Osteoblast (primary cell): ENCODE data around the gene CD276. TPM values are rescaled to one million over a fixed set of nuclear protein-coding genes. Genes with fewer than 3 reads are reported as not detected.
A peak's percentile ranks its signal among the peaks of the same experiment; 100 is the strongest.

Experiments
- DNase-seq: peaks from one replicate; pipeline ENCODE4 v3.0.0; 2011; ENCODE audit warnings: low spot score, mixed read lengths; ENCODE audit not compliant: insufficient read length; ENCODE audit errors: missing footprints
- H2AFZ ChIP-seq: 2 replicates; pipeline ENCODE4 v1.6.0; 2011; ENCODE audit warnings: mild to moderate bottlenecking, low read length
- H3K27ac ChIP-seq: 2 replicates; pipeline ENCODE4 v1.5.1; 2011; ENCODE audit warnings: mild to moderate bottlenecking, low read depth, low read length, moderate library complexity
- H3K27me3 ChIP-seq: 2 replicates; pipeline ENCODE4 v1.6.0; 2012; ENCODE audit warnings: mild to moderate bottlenecking, control low read depth, inconsistent platforms, low read length, moderate library complexity; ENCODE audit not compliant: insufficient read depth
- H3K36me3 ChIP-seq: 2 replicates; pipeline ENCODE4 v1.5.1; 2011; ENCODE audit warnings: mild to moderate bottlenecking, low read length, control low read depth, moderate library complexity; ENCODE audit not compliant: insufficient read depth
- H3K4me1 ChIP-seq: 2 replicates; pipeline ENCODE4 v1.5.1; 2011; ENCODE audit warnings: mild to moderate bottlenecking, low read length, control low read depth, moderate library complexity; ENCODE audit not compliant: insufficient read depth
- H3K4me2 ChIP-seq: 2 replicates; pipeline ENCODE4 v1.6.0; 2011; ENCODE audit warnings: mild to moderate bottlenecking, low read length; ENCODE audit not compliant: insufficient read depth
- H3K4me3 ChIP-seq: fragments of 200-600 bp; sonication (generic); 3 replicates; pipeline ENCODE4 v1.5.1; 2012; ENCODE audit warnings: mild to moderate bottlenecking, low read length, inconsistent platforms; ENCODE audit not compliant: insufficient read depth
- H3K79me2 ChIP-seq: 2 replicates; pipeline ENCODE4 v1.6.0; 2012; ENCODE audit warnings: mild to moderate bottlenecking, low read length, control low read depth, inconsistent platforms; ENCODE audit not compliant: insufficient read depth
- H3K9me3 ChIP-seq: 2 replicates; pipeline ENCODE4 v1.5.1; 2011; ENCODE audit warnings: low read depth, low read length, control low read depth
- H4K20me1 ChIP-seq: 2 replicates; pipeline ENCODE4 v1.6.0; 2012; ENCODE audit warnings: mild to moderate bottlenecking, low read length, control low read depth; ENCODE audit not compliant: insufficient read depth
- CTCF ChIP-seq: IDR thresholded peaks from 2 replicates; pipeline ENCODE4 v1.5.1; 2011; ENCODE audit warnings: mild to moderate bottlenecking, low read depth, low read length, moderate library complexity; ENCODE audit errors: extremely low read depth
- total RNA-seq: library from RNA; depleted of rRNA; stranded (reverse); fragments of >200 nt; gene quantifications from 2 replicates; pipeline ENCODE4 v1.2.3, GENCODE V29; 2012

Gene CD276
- total RNA-seq, 1 donor: 154 TPM

GRCh38 chr15:73746261-73746660, 62.1 kb downstream of the CD276 start:
- no peak for TF ChIP-seq CTCF
- Histone ChIP-seq H3K27me3 (peaks cover 19% of the 10 kb centered on the region), H2AFZ (no peak overlapping the region), H3K27ac (no peak overlapping the region), H4K20me1 (no peaks in the 10 kb centered on the region), H3K4me1 (no peaks in the 10 kb centered on the region), H3K79me2 (no peaks in the 10 kb centered on the region), H3K4me2 (no peak overlapping the region), H3K9me3 (no peaks in the 10 kb centered on the region), H3K36me3 (no peaks in the 10 kb centered on the region), H3K4me3 (no peak overlapping the region)
- no peak for DNase-seq

- Histone ChIP-seq H4K20me1 (no peaks in the 10 kb centered on the region), H3K79me2 (no peaks in the 10 kb centered on the region), H3K9me3 (no peaks in the 10 kb centered on the region), H3K27ac (no peak overlapping the region), H3K27me3 (peaks cover 23% of the 10 kb centered on the region), H3K4me1 (no peaks in the 10 kb centered on the region), H3K36me3 (no peaks in the 10 kb centered on the region), H3K4me2 (no peak overlapping the region), H3K4me3 (no peak overlapping the region), H2AFZ (no peak overlapping the region)
- no peak for TF ChIP-seq CTCF
- DNase-seq: no peak
These were observed 62.7 kb downstream of the CD276 start for GRCh38 chr15:73746883-73747282.

GRCh38 chr15:73747847-73748590, 63.8 kb downstream of the CD276 start:
- no peak for TF ChIP-seq CTCF
- Histone ChIP-seq H3K27ac (no peak overlapping the region), H3K4me1 (no peaks in the 10 kb centered on the region), H3K27me3 (peaks cover 28% of the 10 kb centered on the region), H3K4me2 (no peak overlapping the region), H3K79me2 (no peaks in the 10 kb centered on the region), H3K4me3 (no peak overlapping the region), H2AFZ (no peak overlapping the region), H3K9me3 (no peaks in the 10 kb centered on the region), H3K36me3 (no peaks in the 10 kb centered on the region), H4K20me1 (no peaks in the 10 kb centered on the region)
- DNase-seq: no peak

- Histone ChIP-seq H3K36me3 (no peaks in the 10 kb centered on the region), H3K27ac (no peak overlapping the region), H3K9me3 (no peaks in the 10 kb centered on the region), H3K79me2 (no peaks in the 10 kb centered on the region), H3K4me1 (no peaks in the 10 kb centered on the region), H3K4me2 (no peak overlapping the region), H3K27me3 (peaks cover 34% of the 10 kb centered on the region), H4K20me1 (no peaks in the 10 kb centered on the region), H3K4me3 (no peak overlapping the region), H2AFZ (no peak overlapping the region)
- DNase-seq: peak; percentile 49
- no peak for TF ChIP-seq CTCF
These were observed 64.5 kb downstream of the CD276 start for GRCh38 chr15:73748730-73749129.
